ENCODE data around the gene IFITM1. TPM values are rescaled to one million over a fixed set of nuclear protein-coding genes. Genes with fewer than 3 reads are reported as not detected.
A peak's percentile ranks its signal among the peaks of the same experiment; 100 is the strongest.
"Not testable (repeated sequence)": the region's sequence is repeated elsewhere in the genome, so short reads cannot be mapped to it uniquely, and the experiment has no call there.

IFITM1 gene
- total RNA-seq, 2 experiments from 2014 or later = 459 to 909 TPM

- DNase-seq (no peak), ATAC-seq (no peak)
- Mint-ChIP-seq H3K4me1 (peaks cover 55% of the 10 kb centered on the region), H3K9me3 (ENCODE audit: low read depth) (no peaks in the 10 kb centered on the region), H3K27me3 (no peaks in the 10 kb centered on the region), H3K27ac (no peak overlapping the region), H3K36me3 (peaks cover 8% of the 10 kb centered on the region), H3K4me3 (no peak overlapping the region)
- CTCF ChIA-PET = interaction anchor here (1.3 to 2.3 kb wide), 2 partner anchors 15 to 31 kb away, joined by 4 to 7 read pairs; no protein-coding TSS in a partner anchor
Observed at GRCh38 chr11:324156-324555, 10.3 kb downstream of the IFITM1 start.

GRCh38 chr11:324593-325517 lies 11.0 kb downstream of the IFITM1 start:
- not testable (repeated sequence) for H3K27me3 Mint-ChIP-seq; H3K4me3 Mint-ChIP-seq; H3K36me3 Mint-ChIP-seq; DNase-seq; H3K9me3 Mint-ChIP-seq (ENCODE audit: low read depth); H3K27ac Mint-ChIP-seq; ATAC-seq
- CTCF ChIA-PET = interaction anchor here (1.3 to 3.1 kb wide), 3 partner anchors 13 to 30 kb away, joined by 4 to 12 read pairs (median 7); no protein-coding TSS in a partner anchor
- peaks cover 57% of the 10 kb centered on the region for H3K4me1 Mint-ChIP-seq

- no peak for ATAC-seq
Observed at GRCh38 chr11:325796-326591, 12.2 kb downstream of the IFITM1 start.

DNA sequence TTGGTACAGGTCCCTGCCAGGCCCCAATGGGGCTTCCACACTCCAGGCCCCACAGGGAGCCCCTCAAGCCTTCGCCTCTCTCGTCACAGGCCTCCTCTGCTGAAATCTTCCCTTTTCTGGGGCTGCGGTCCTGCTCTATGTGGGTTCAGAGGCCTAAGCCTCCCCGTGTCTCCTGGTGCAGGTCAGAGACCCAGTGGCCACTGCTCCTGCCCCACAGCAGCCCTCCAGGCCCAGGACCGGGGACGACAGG lies 12.7 kb downstream of the IFITM1 start:
- ATAC-seq = no peak
- peak overlapping the region; percentile 63 for H3K4me3 Mint-ChIP-seq
- CTCF ChIA-PET = interaction anchor here (1.1 to 3.1 kb wide), 6 partner anchors 10 to 38 kb away, joined by 4 to 12 read pairs (median 5); no protein-coding TSS in a partner anchor
- peaks cover 63% of the 10 kb centered on the region for H3K4me1 Mint-ChIP-seq
- DNase-seq = no peak
- peaks cover 2% of the 10 kb centered on the region for H3K36me3 Mint-ChIP-seq
- H3K27me3 Mint-ChIP-seq = peaks cover 5% of the 10 kb centered on the region
- no peaks in the 10 kb centered on the region for H3K9me3 Mint-ChIP-seq (ENCODE audit: low read depth)
- H3K27ac Mint-ChIP-seq = peak overlapping the region; percentile 97

More at GRCh38 chr11:325796-326591, 12.2 kb downstream of the IFITM1 start:
- Mint-ChIP-seq H3K9me3 (ENCODE audit: low read depth) (no peaks in the 10 kb centered on the region), H3K27ac (peak overlapping the region; percentile 97), H3K4me3 (peak overlapping the region; percentile 63), H3K36me3 (no peaks in the 10 kb centered on the region), H3K4me1 (peaks cover 58% of the 10 kb centered on the region), H3K27me3 (peaks cover under 1% of the 10 kb centered on the region)
- DNase-seq = no peak
- CTCF ChIA-PET = interaction anchor here (1.5 to 3.1 kb wide), 3 partner anchors 14 to 30 kb away, joined by 5 to 12 read pairs (median 7); no protein-coding TSS in a partner anchor

DNA sequence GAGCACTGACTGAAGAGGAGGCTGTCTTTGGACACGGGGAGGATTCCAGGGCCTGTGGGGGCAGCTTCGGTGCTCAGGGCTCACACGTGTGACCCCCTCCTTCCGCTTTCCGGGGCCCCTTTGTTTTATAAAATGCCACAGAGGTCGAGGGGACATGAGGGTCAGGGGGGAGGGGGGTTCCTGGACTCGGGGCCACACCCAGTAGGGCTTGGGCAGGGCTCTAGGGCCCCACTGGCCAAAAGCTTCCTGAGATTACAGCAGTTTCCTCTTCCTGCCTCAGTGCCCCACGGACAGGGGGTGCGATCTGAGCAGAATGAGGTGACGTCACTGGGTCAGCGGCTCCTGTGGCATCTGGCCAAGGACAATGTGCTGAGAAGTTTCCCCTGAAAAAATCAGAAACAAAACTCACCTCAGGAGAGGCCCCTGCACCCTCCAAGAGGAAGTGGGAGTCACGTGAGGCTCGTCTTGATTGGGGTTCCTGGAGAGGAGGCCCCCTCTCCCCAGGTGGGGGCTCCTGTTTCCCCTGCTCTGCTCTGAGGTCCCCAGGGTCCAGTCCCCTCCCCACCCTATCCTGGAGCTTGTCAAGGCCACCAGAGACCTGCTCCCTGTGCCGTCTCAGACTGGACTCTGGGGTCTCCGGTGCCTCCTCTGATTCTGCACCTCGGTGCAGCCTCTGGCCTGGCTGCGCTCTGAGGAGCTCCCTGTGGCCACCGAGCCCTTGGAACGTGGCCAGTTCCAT lies 13.2 kb downstream of the IFITM1 start:
- Mint-ChIP-seq H3K9me3 (ENCODE audit: low read depth) (no peaks in the 10 kb centered on the region), H3K27me3 (peaks cover 5% of the 10 kb centered on the region), H3K4me1 (peaks cover 68% of the 10 kb centered on the region), H3K4me3 (peak overlapping the region; percentile 63), H3K36me3 (peaks cover 2% of the 10 kb centered on the region), H3K27ac (peak overlapping the region; percentile 97)
- ATAC-seq = peak; percentile 67
- peak; percentile 90 for DNase-seq
- CTCF ChIA-PET = interaction anchor here (0.7 to 3.1 kb wide), 13 partner anchors 9 to 122 kb away, joined by 3 to 12 read pairs (median 4); no protein-coding TSS in a partner anchor

GRCh38 chr11:327581-327923 lies 13.7 kb downstream of the IFITM1 start:
- DNase-seq = no peak
- Mint-ChIP-seq H3K9me3 (ENCODE audit: low read depth) (no peaks in the 10 kb centered on the region), H3K27me3 (peaks cover 5% of the 10 kb centered on the region), H3K36me3 (peaks cover 2% of the 10 kb centered on the region), H3K4me3 (peak overlapping the region; percentile 55), H3K27ac (peak overlapping the region; percentile 97), H3K4me1 (peaks cover 71% of the 10 kb centered on the region)
- ATAC-seq = no peak
- CTCF ChIA-PET = interaction anchor here (0.7 to 3.1 kb wide), 13 partner anchors 8 to 122 kb away, joined by 3 to 12 read pairs (median 4); no protein-coding TSS in a partner anchor

- CTCF ChIA-PET = interaction anchor here (0.7 to 3.1 kb wide), 10 partner anchors 8 to 121 kb away, joined by 3 to 12 read pairs (median 3); no protein-coding TSS in a partner anchor
- DNase-seq = no peak
- H3K4me3 Mint-ChIP-seq = no peak overlapping the region
- H3K4me1 Mint-ChIP-seq = peaks cover 76% of the 10 kb centered on the region
- peak overlapping the region; percentile 43 for H3K27ac Mint-ChIP-seq
- peaks cover 9% of the 10 kb centered on the region for H3K27me3 Mint-ChIP-seq
- peaks cover 2% of the 10 kb centered on the region for H3K36me3 Mint-ChIP-seq
- no peak for ATAC-seq
- H3K9me3 Mint-ChIP-seq (ENCODE audit: low read depth) = no peaks in the 10 kb centered on the region
Observed at GRCh38 chr11:328012-328411, 14.2 kb downstream of the IFITM1 start.

- H3K9me3 Mint-ChIP-seq (ENCODE audit: low read depth); DNase-seq; H3K36me3 Mint-ChIP-seq; ATAC-seq; H3K4me3 Mint-ChIP-seq: not testable (repeated sequence)
- Mint-ChIP-seq H3K4me1 (peaks cover 78% of the 10 kb centered on the region), H3K27ac (peak overlapping the region; percentile 78), H3K27me3 (peaks cover 12% of the 10 kb centered on the region)
- CTCF ChIA-PET = interaction anchor here (0.8 to 2.4 kb wide), 6 partner anchors 11 to 41 kb away, joined by 3 to 9 read pairs (median 4); no protein-coding TSS in a partner anchor
Observed at GRCh38 chr11:328516-329100, 14.8 kb downstream of the IFITM1 start.

DNA sequence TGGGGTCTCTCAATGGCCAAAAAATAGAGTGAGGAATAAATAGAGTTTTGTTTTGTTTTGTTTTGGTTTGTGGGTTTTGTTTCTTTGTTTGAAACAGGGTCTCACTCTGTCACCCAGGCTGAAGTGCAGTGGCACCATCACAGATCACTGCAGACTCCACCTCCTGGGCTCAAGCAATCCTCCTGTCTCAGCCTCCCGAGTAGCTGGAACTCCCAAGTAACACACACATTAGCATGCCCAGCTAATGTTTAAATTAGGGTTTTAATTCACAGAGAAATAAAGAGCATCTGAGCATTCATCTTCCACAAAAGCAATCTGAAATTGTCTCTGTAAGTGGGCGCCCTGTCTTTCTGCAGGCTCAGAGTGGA lies 16.0 kb downstream of the IFITM1 start:
- H3K27me3 Mint-ChIP-seq = peaks cover 12% of the 10 kb centered on the region
- peak overlapping the region; percentile 43 for H3K4me3 Mint-ChIP-seq
- no peak for ATAC-seq
- H3K4me1 Mint-ChIP-seq = peaks cover 70% of the 10 kb centered on the region
- peaks cover 2% of the 10 kb centered on the region for H3K36me3 Mint-ChIP-seq
- no peak for DNase-seq
- no peaks in the 10 kb centered on the region for H3K9me3 Mint-ChIP-seq (ENCODE audit: low read depth)
- CTCF ChIA-PET = interaction anchor here (0.9 to 2.4 kb wide), 8 partner anchors 10 to 79 kb away, joined by 3 to 9 read pairs (median 5); no protein-coding TSS in a partner anchor
- H3K27ac Mint-ChIP-seq = peak overlapping the region; percentile 78

- DNase-seq = no peak
- Mint-ChIP-seq H3K4me1 (peaks cover 68% of the 10 kb centered on the region), H3K9me3 (ENCODE audit: low read depth) (no peaks in the 10 kb centered on the region), H3K27me3 (peaks cover 12% of the 10 kb centered on the region), H3K4me3 (no peak overlapping the region), H3K27ac (peak overlapping the region; percentile 78), H3K36me3 (peaks cover 2% of the 10 kb centered on the region)
- ATAC-seq = no peak
- CTCF ChIA-PET = interaction anchor here (0.9 to 2.4 kb wide), 8 partner anchors 9 to 123 kb away, joined by 3 to 9 read pairs (median 4); partner anchors contain the start of genes BET1L and RIC8A
Observed at GRCh38 chr11:330307-330693, 16.5 kb downstream of the IFITM1 start.

GRCh38 chr11:330694-331357 lies 17.0 kb downstream of the IFITM1 start:
- peak overlapping the region; percentile 64 for H3K27ac Mint-ChIP-seq
- no peaks in the 10 kb centered on the region for H3K9me3 Mint-ChIP-seq (ENCODE audit: low read depth)
- peaks cover 17% of the 10 kb centered on the region for H3K27me3 Mint-ChIP-seq
- DNase-seq (peak; percentile 80), ATAC-seq (peak; percentile 12)
- CTCF ChIA-PET = interaction anchor here (0.9 to 2.4 kb wide), 6 partner anchors 9 to 124 kb away, joined by 3 to 9 read pairs (median 4); partner anchors contain the start of genes BET1L and RIC8A
- peaks cover 2% of the 10 kb centered on the region for H3K36me3 Mint-ChIP-seq
- no peak overlapping the region for H3K4me3 Mint-ChIP-seq
- peaks cover 65% of the 10 kb centered on the region for H3K4me1 Mint-ChIP-seq
